ENCODE data around the gene FJX1.
A peak's percentile ranks its signal among the peaks of the same experiment; 100 is the strongest.

Gene FJX1

GRCh38 chr11:35590412-35590811 is 27.8 kb upstream of the FJX1 start:
- DNase-seq (ENCODE audit: low spot score), result no peak
- TF ChIP-seq, protein P1, sequence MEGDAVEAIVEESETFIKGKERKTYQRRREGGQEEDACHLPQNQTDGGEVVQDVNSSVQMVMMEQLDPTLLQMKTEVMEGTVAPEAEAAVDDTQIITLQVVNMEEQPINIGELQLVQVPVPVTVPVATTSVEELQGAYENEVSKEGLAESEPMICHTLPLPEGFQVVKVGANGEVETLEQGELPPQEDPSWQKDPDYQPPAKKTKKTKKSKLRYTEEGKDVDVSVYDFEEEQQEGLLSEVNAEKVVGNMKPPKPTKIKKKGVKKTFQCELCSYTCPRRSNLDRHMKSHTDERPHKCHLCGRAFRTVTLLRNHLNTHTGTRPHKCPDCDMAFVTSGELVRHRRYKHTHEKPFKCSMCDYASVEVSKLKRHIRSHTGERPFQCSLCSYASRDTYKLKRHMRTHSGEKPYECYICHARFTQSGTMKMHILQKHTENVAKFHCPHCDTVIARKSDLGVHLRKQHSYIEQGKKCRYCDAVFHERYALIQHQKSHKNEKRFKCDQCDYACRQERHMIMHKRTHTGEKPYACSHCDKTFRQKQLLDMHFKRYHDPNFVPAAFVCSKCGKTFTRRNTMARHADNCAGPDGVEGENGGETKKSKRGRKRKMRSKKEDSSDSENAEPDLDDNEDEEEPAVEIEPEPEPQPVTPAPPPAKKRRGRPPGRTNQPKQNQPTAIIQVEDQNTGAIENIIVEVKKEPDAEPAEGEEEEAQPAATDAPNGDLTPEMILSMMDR (IDR thresholded peaks at IDR 0.05; ENCODE audit: extremely low read depth, missing control alignments), result no peak

- DNase-seq (ENCODE audit: low spot score), result no peak
- TF ChIP-seq, protein P1 (IDR thresholded peaks at IDR 0.05; ENCODE audit: extremely low read depth, missing control alignments), result no peak
Measured at GRCh38 chr11:35593143-35593542, 25.1 kb upstream of the FJX1 start.

GRCh38 chr11:35594680-35595079 is 23.6 kb upstream of the FJX1 start:
- DNase-seq (ENCODE audit: low spot score), result no peak
- TF ChIP-seq, protein P1 (IDR thresholded peaks at IDR 0.05; ENCODE audit: extremely low read depth, missing control alignments), result no peak

GRCh38 chr11:35598254-35599125 is 19.8 kb upstream of the FJX1 start:
- TF ChIP-seq, protein P1 (IDR thresholded peaks at IDR 0.05; ENCODE audit: extremely low read depth, missing control alignments), result no peak

GRCh38 chr11:35600331-35600838 is 17.9 kb upstream of the FJX1 start:
- TF ChIP-seq, protein P1 (IDR thresholded peaks at IDR 0.05; ENCODE audit: extremely low read depth, missing control alignments), result no peak
- no peak for DNase-seq (ENCODE audit: low spot score)

More at GRCh38 chr11:35598254-35599125, 19.8 kb upstream of the FJX1 start:
- peak; percentile 31 for DNase-seq (ENCODE audit: low spot score)

DNA sequence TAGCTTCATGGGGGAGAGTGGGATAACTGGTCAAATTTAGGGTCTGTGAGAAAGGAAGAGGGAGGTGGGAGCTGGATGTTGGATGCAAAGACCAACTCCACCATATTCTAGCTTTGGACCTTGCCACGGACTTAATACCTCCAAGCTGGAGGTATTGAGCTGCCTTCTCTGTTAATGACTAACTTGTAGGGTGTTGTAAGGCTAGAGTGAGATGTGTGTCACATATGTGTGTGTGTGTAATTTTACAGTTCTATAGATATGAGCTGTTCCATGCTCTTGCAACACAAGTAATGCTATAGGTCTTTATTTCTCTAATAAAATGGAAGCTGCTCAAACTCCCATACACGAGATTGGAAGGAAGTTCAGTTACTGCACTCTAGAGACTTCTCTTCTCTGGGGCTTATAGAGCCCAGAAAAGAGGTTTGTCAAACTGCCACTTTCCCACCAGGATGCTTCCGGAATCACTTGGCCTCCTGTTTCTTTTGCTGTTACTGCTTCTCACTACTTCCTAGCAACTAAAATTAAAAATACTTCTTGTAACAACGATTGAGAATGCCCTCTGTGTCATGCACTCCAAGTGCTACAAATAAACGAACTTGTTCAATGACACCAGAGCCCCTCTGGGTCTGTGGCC is 16.0 kb upstream of the FJX1 start:
- DNase-seq (ENCODE audit: low spot score), result no peak
- TF ChIP-seq, protein P1 (IDR thresholded peaks at IDR 0.05; ENCODE audit: extremely low read depth, missing control alignments), result no peak

GRCh38 chr11:35602979-35603378 is 15.3 kb upstream of the FJX1 start:
- no peak for DNase-seq (ENCODE audit: low spot score)
- TF ChIP-seq, protein P1 (IDR thresholded peaks at IDR 0.05; ENCODE audit: extremely low read depth, missing control alignments), result no peak
